GM20000 (cell line): Measurements from ENCODE around the gene ALKBH2.

Experiments
- DNase-seq: peaks from one replicate; pipeline ENCODE4 v3.0.0; 2012; ENCODE audit warnings: low spot score
- CTCF ChIP-seq: IDR thresholded peaks from 2 replicates; pipeline ENCODE4 v1.5.1; 2012; ENCODE audit warnings: mild to moderate bottlenecking, control low read depth; ENCODE audit errors: extremely low read depth, missing control alignments

The ALKBH2 gene

DNA sequence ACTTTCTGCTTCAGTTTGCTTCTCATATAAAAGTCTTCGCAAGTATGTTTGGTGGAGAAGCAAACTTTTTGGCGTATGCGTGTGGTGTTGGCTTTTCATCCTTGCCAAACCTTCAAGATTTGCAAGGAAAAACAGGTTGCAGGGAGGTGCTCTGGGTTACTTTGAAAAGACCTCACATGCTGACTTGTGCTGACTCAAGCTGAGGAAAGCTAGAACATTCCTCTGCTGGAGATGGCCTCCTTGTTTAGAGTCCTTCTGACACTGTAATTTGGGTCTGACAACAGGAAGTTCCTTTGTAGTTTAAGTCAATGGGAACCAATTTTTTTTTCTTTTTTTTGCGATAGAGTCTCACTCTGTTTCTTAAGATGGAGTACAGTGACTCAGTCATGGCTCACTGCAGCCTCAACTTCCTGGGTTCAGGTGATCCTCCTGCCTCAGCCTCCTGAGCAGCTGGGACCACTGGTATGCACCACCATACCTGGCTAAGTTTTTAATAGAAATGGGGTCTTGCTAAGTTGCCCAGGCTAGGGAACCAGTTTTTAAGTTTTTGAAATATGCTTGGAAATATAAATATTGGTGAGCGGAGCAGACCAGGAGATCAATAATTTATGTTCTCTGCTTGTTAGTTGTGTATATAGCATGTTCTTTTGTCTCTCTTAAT, 20.5 kb upstream of the ALKBH2 start:
- no peak for TF ChIP-seq CTCF
- no peak for DNase-seq

DNA sequence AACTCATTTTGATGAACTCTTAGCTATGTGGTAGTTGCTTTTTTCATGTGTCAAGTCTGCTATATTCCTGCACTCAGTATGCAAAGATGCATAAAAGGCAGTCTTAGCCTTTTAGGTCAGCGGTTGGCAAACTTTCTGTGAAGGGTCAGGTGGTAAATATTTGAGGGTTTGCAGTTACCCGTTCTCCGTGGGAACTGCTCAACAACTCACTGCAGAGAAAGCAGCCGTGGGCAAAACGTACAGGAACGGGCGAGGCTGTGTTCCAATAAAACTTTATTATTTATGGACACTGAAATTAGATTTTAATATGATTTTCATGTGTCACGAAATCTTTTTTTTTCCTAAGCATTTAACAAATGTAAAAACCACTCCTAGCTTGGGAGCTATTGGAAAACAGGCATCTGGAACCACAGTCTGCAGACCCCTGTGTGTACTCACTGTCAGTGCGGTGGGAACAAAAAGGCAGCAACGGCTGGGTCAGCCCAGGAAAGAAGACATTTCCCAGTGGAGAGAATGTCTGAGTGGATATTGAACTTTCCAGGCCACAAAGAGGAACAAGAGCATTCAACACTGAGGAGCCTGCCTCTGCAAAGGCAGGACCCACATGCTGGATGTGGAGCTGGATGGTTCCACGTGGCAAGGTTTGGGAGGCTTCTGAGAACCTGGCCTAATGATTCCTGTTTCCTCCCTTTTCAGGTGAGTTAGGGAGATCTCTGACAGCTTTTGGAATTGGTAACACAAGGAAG, 19.6 kb upstream of the ALKBH2 start:
- TF ChIP-seq CTCF, result no peak
- DNase-seq, result no peak

- TF ChIP-seq CTCF, result no peak
- DNase-seq, result peak; percentile 62
Measured at GRCh38 chr12:109110988-109111495, 17.8 kb upstream of the ALKBH2 start.

DNA sequence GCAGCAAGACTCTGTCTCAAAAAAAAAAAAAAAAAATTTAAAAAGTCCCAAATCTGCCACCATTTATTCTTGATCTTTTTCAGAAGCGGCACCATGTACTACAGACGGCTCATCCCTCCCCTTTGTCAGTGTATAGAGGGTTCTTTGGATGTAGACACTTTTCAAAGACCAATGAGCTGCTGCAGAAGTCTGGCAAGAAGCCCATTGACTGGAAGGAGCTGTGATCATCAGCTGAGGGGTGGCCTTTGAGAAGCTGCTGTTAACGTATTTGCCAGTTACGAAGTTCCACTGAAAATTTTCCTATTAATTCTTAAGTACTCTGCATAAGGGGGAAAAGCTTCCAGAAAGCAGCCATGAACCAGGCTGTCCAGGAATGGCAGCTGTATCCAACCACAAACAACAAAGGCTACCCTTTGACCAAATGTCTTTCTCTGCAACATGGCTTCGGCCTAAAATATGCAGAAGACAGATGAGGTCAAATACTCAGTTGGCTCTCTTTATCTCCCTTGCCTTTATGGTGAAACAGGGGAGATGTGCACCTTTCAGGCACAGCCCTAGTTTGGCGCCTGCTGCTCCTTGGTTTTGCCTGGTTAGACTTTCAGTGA, 16.6 kb upstream of the ALKBH2 start:
- TF ChIP-seq CTCF, result no peak
- no peak for DNase-seq

- no peak for DNase-seq
- no peak for TF ChIP-seq CTCF
Measured at GRCh38 chr12:109105176-109105575, 11.9 kb upstream of the ALKBH2 start.

GRCh38 chr12:109102491-109102890, 9.2 kb upstream of the ALKBH2 start:
- no peak for TF ChIP-seq CTCF
- DNase-seq, result no peak

DNA sequence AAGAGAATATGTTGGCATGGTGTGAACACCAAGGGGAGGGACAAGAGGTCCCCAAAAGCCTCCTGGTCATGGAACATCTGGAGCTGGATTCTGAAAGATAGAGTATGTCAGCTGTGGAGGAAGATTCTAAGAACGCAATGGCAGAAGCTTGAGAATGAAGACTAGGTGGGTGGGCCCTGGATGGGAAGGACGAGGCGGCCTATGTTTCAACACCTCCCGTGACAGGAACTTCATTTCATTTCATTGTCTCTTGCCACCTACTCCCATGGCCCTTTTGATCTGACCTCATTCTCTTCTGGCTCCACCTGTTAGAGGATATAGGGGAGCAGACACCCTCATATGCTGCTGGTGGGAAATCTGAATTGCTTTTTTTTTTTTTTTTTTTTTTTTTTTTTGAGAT, 7.5 kb upstream of the ALKBH2 start:
- TF ChIP-seq CTCF, result no peak
- no peak for DNase-seq
